Measurements from ENCODE around the gene SEPTIN10. TPM values are rescaled to one million over a fixed set of nuclear protein-coding genes. Genes with fewer than 3 reads are reported as not detected.

SEPTIN10 gene
- total RNA-seq, 1 experiment from 2014 or later: 100.0 TPM

- H3K27ac ChIP-seq (ENCODE audit: low read length): no peak overlapping the region
- no peaks in the 10 kb centered on the region for H3K27me3 ChIP-seq (ENCODE audit: control insufficient read depth, insufficient read depth, low read length)
- BruUV-seq (replicated peaks): no TSS peak
- in situ Hi-C loops (cut with HindIII; ENCODE audit: low pct_unique_long_range_greater_than_20kb, low sequenced_read_pairs) (no loop called here), intact Hi-C loops (cut with micrococcal nuclease; ENCODE audit: unreplicated experiment) (no loop called here)
- no peak for TF ChIP-seq TCF7L2 (IDR thresholded peaks at IDR 0.05; ENCODE audit: low read depth, low read length)
- TF ChIP-seq, protein P1, sequence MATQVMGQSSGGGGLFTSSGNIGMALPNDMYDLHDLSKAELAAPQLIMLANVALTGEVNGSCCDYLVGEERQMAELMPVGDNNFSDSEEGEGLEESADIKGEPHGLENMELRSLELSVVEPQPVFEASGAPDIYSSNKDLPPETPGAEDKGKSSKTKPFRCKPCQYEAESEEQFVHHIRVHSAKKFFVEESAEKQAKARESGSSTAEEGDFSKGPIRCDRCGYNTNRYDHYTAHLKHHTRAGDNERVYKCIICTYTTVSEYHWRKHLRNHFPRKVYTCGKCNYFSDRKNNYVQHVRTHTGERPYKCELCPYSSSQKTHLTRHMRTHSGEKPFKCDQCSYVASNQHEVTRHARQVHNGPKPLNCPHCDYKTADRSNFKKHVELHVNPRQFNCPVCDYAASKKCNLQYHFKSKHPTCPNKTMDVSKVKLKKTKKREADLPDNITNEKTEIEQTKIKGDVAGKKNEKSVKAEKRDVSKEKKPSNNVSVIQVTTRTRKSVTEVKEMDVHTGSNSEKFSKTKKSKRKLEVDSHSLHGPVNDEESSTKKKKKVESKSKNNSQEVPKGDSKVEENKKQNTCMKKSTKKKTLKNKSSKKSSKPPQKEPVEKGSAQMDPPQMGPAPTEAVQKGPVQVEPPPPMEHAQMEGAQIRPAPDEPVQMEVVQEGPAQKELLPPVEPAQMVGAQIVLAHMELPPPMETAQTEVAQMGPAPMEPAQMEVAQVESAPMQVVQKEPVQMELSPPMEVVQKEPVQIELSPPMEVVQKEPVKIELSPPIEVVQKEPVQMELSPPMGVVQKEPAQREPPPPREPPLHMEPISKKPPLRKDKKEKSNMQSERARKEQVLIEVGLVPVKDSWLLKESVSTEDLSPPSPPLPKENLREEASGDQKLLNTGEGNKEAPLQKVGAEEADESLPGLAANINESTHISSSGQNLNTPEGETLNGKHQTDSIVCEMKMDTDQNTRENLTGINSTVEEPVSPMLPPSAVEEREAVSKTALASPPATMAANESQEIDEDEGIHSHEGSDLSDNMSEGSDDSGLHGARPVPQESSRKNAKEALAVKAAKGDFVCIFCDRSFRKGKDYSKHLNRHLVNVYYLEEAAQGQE (IDR thresholded peaks at IDR 0.05; ENCODE audit: insufficient read depth in 1 of 2, low read depth in 2 of 2, low read length in 1 of 2): no peak
- no peak for TF ChIP-seq POLR2AphosphoS5 (IDR thresholded peaks at IDR 0.05; ENCODE audit: low read depth, low read length)
- TF ChIP-seq SIN3A (IDR thresholded peaks at IDR 0.05; ENCODE audit: borderline replicate concordance, insufficient read depth, low read depth, low read length): no peak
- TF ChIP-seq, protein P2, sequence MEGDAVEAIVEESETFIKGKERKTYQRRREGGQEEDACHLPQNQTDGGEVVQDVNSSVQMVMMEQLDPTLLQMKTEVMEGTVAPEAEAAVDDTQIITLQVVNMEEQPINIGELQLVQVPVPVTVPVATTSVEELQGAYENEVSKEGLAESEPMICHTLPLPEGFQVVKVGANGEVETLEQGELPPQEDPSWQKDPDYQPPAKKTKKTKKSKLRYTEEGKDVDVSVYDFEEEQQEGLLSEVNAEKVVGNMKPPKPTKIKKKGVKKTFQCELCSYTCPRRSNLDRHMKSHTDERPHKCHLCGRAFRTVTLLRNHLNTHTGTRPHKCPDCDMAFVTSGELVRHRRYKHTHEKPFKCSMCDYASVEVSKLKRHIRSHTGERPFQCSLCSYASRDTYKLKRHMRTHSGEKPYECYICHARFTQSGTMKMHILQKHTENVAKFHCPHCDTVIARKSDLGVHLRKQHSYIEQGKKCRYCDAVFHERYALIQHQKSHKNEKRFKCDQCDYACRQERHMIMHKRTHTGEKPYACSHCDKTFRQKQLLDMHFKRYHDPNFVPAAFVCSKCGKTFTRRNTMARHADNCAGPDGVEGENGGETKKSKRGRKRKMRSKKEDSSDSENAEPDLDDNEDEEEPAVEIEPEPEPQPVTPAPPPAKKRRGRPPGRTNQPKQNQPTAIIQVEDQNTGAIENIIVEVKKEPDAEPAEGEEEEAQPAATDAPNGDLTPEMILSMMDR (IDR thresholded peaks at IDR 0.05): no peak
- no peak overlapping the region for H3K4me3 ChIP-seq (ENCODE audit: low read depth in 2 of 2, low read length in 2 of 2)
- H3K9me3 ChIP-seq (ENCODE audit: control insufficient read depth, insufficient read depth, low read depth, low read length): no peaks in the 10 kb centered on the region
- H3K36me3 ChIP-seq (ENCODE audit: control insufficient read depth, insufficient read depth, low read length): no peaks in the 10 kb centered on the region
- DNase-seq (ENCODE audit: low read depth, low spot score) (no peak), ATAC-seq (no peak)
- ChIA-PET CTCF (no interaction called here), POLR2A (no interaction called here)
- H3K4me1 ChIP-seq (ENCODE audit: control insufficient read depth, insufficient read depth, low read length): no peaks in the 10 kb centered on the region
Observed at GRCh38 chr2:109592905-109593304, 20.9 kb downstream of the SEPTIN10 start.

- DNase-seq (ENCODE audit: low read depth, low spot score) (no peak), ATAC-seq (no peak)
- ChIA-PET CTCF (no interaction called here), POLR2A (no interaction called here)
- no peaks in the 10 kb centered on the region for H3K27me3 ChIP-seq (ENCODE audit: control insufficient read depth, insufficient read depth, low read length)
- H3K27ac ChIP-seq (ENCODE audit: low read length): no peak overlapping the region
- in situ Hi-C loops (cut with HindIII; ENCODE audit: low pct_unique_long_range_greater_than_20kb, low sequenced_read_pairs) (no loop called here), intact Hi-C loops (cut with micrococcal nuclease; ENCODE audit: unreplicated experiment) (no loop called here)
- BruUV-seq (replicated peaks): no TSS peak
- TF ChIP-seq, protein P1 (IDR thresholded peaks at IDR 0.05; ENCODE audit: insufficient read depth in 1 of 2, low read depth in 2 of 2, low read length in 1 of 2): no peak
- TF ChIP-seq POLR2AphosphoS5 (IDR thresholded peaks at IDR 0.05; ENCODE audit: low read depth, low read length): no peak
- TF ChIP-seq TCF7L2 (IDR thresholded peaks at IDR 0.05; ENCODE audit: low read depth, low read length): no peak
- TF ChIP-seq SIN3A (IDR thresholded peaks at IDR 0.05; ENCODE audit: borderline replicate concordance, insufficient read depth, low read depth, low read length): no peak
- no peaks in the 10 kb centered on the region for H3K4me1 ChIP-seq (ENCODE audit: control insufficient read depth, insufficient read depth, low read length)
- H3K36me3 ChIP-seq (ENCODE audit: control insufficient read depth, insufficient read depth, low read length): no peaks in the 10 kb centered on the region
- no peaks in the 10 kb centered on the region for H3K9me3 ChIP-seq (ENCODE audit: control insufficient read depth, insufficient read depth, low read depth, low read length)
- no peak overlapping the region for H3K4me3 ChIP-seq (ENCODE audit: low read depth in 2 of 2, low read length in 2 of 2)
Observed at GRCh38 chr2:109591206-109591605, 22.6 kb downstream of the SEPTIN10 start.
